Measurements from ENCODE around the gene RAB28. TPM values are rescaled to one million over a fixed set of nuclear protein-coding genes. Genes with fewer than 3 reads are reported as not detected.

RAB28 gene
- total RNA-seq, 1 experiment from 2014 or later: 19.8 TPM

DNA sequence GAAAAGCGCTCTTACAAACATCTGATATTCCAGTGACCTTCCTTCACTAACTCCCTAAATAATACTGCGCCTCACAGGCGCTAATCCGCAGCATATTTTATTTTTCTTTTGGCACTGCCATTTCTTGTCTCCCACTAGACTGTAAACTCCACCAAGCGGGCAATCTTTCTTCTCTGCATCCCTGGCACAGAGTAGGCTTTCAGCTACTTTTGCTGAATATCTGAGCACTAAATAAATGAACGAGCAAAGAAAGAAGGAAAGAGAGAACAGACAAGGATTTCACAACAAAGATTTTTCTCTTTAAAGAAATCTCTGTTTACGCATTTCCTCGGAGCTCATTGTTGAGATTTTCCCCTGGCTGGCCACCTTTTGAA lies 47.5 kb upstream of the RAB28 start:
- Histone ChIP-seq H2BK5ac (ENCODE audit: insufficient read length, low read length) (no peak overlapping the region), H3K14ac (ENCODE audit: insufficient read depth, low read length) (no peak overlapping the region), H2BK20ac (ENCODE audit: low read depth, low read length, poor library complexity, severe bottlenecking) (no peak overlapping the region), H3K27me3 (ENCODE audit: insufficient read depth, low read length) (peaks cover 90% of the 10 kb centered on the region), H3K79me2 (ENCODE audit: insufficient read depth, low read length) (no peaks in the 10 kb centered on the region), H2BK15ac (ENCODE audit: low read depth, low read length) (no peak overlapping the region), H3K4me2 (ENCODE audit: insufficient read depth, insufficient read length, low read length) (peak overlapping the region; percentile 71), H3K27ac (ENCODE audit: insufficient read length, low read depth, low read length) (no peak overlapping the region), H3K9ac (ENCODE audit: extremely low read depth, insufficient read length, low read length) (no peak overlapping the region), H3K4ac (ENCODE audit: low read depth, low read length) (no peak overlapping the region), H2BK12ac (ENCODE audit: insufficient read length, low read depth, low read length) (no peak overlapping the region), H2AK5ac (ENCODE audit: insufficient read length, low read length) (no peak overlapping the region), H3K23ac (ENCODE audit: insufficient read length, low read depth, low read length) (no peak overlapping the region), H4K91ac (ENCODE audit: insufficient read length, low read depth, low read length) (no peak overlapping the region), H3K4me1 (ENCODE audit: insufficient read depth, low read length) (peaks cover 4% of the 10 kb centered on the region), H3K79me1 (ENCODE audit: insufficient read depth, low read depth, low read length, poor library complexity, severe bottlenecking) (no peaks in the 10 kb centered on the region), H2BK120ac (ENCODE audit: low read depth, low read length, poor library complexity, severe bottlenecking) (no peak overlapping the region), H4K5ac (ENCODE audit: insufficient read length, low read depth, low read length) (no peak overlapping the region), H4K8ac (replicated peaks; ENCODE audit: insufficient read length, low read depth, low read length) (no peak overlapping the region), H2AFZ (ENCODE audit: low read length) (no peak overlapping the region), H3K23me2 (ENCODE audit: insufficient read length, low read depth, low read length, poor library complexity, severe bottlenecking) (peaks cover 13% of the 10 kb centered on the region), H3T11ph (ENCODE audit: low read length) (no peak overlapping the region), H3K56ac (ENCODE audit: insufficient read length, low read depth, low read length) (no peak overlapping the region), H4K20me1 (ENCODE audit: control insufficient read depth, insufficient read depth, insufficient read length) (no peaks in the 10 kb centered on the region), H3K18ac (ENCODE audit: insufficient read length, low read depth, low read length) (no peak overlapping the region), H3K9me3 (ENCODE audit: control insufficient read depth, low read depth, low read length) (no peaks in the 10 kb centered on the region)
- Mint-ChIP-seq H3K4me1 (peaks cover 53 to 61% of the 10 kb centered on the region in 2 experiments), H3K27me3 (ENCODE audit: low read depth) (peaks cover 99% of the 10 kb centered on the region), H3K27ac (no peak overlapping the region; a peak in 1 of 7 replicates), H3K36me3 (ENCODE audit: insufficient read depth in 1 of 3, low read depth in 3 of 3) (no peaks in the 10 kb centered on the region; a peak in 1 of 7 replicates), H3K4me3 (peak overlapping the region; percentile 45 to 61; a peak in 4 of 5 replicates), H3K9me3 (no peaks in the 10 kb centered on the region; a peak in 3 of 5 replicates)
- DNase-seq: no peak
- TF ChIP-seq, protein P1, sequence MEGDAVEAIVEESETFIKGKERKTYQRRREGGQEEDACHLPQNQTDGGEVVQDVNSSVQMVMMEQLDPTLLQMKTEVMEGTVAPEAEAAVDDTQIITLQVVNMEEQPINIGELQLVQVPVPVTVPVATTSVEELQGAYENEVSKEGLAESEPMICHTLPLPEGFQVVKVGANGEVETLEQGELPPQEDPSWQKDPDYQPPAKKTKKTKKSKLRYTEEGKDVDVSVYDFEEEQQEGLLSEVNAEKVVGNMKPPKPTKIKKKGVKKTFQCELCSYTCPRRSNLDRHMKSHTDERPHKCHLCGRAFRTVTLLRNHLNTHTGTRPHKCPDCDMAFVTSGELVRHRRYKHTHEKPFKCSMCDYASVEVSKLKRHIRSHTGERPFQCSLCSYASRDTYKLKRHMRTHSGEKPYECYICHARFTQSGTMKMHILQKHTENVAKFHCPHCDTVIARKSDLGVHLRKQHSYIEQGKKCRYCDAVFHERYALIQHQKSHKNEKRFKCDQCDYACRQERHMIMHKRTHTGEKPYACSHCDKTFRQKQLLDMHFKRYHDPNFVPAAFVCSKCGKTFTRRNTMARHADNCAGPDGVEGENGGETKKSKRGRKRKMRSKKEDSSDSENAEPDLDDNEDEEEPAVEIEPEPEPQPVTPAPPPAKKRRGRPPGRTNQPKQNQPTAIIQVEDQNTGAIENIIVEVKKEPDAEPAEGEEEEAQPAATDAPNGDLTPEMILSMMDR (conservative IDR thresholded peaks at IDR 0.05): no peak
- WGBS (ENCODE audit: extremely low coverage, insufficient read length, low lambda C conversion rate): no CpG with 5 or more reads among the region's 8 CpGs
